HCT116 (cell line): ENCODE measurements around the gene MDM4. TPM values are rescaled to one million over a fixed set of nuclear protein-coding genes. Genes with fewer than 3 reads are reported as not detected.

Experiments
- ATAC-seq: fragments of 200-7000 bp; cut with Tn5 transposase; 2 replicates; pipeline ENCODE4 v1.9.1; 2020; ENCODE audit warnings: mild to moderate bottlenecking, moderate library complexity
- BruUV-seq: library from RNA; stranded (reverse); fragments of 400-500 nt; replicated peaks from 2 replicates; lab custom pipeline; 2021; lab: Mats Ljungman, UMichigan
- CTCF ChIA-PET: fragments of 300-600 bp; sonication (Branson Sonifier 250); formaldehyde crosslinking; loops from one replicate; lab custom pipeline; 2021; ENCODE audit warnings: antibody characterized with exemption; lab: Charles Lee
- POLR2A ChIA-PET: fragments of 300-600, 350-600 bp; sonication (Branson Sonifier 250); formaldehyde crosslinking; loops from one replicate; lab custom pipeline; 2021; ENCODE audit warnings: antibody characterized with exemption; lab: Charles Lee
- RAD21 ChIA-PET, 2 experiments: fragments of 300-600 bp; sonication (Branson Sonifier 250); formaldehyde crosslinking; loops; one replicate each; lab custom pipeline; 2023; ENCODE audit warnings: low total read pairs in 2 of 2; ENCODE audit not compliant: uncharacterized antibody in 2 of 2, unreplicated experiment in 2 of 2, low non-redundant PET in 1 of 2; lab: Charles Lee
- DNase-seq: peaks from one replicate; pipeline ENCODE4 v3.0.0-alpha.2; 2010; ENCODE audit warnings: low read depth, low spot score
- H2AFZ ChIP-seq: fragments of 200-600 bp; shearing (Covaris generic), sonication (generic); 2 replicates; pipeline ENCODE4 v1.6.1; 2017; ENCODE audit warnings: low read depth, mixed run types, mixed read lengths, antibody characterized with exemption, low read length; ENCODE audit not compliant: poor library complexity, severe bottlenecking
- H3K27ac ChIP-seq: 2 replicates; pipeline ENCODE4 v1.5.1; 2012; ENCODE audit warnings: low read depth, low read length
- H3K27me3 ChIP-seq: fragments of 200-600 bp; sonication (generic); 2 replicates; pipeline ENCODE4 v1.6.1; 2016; ENCODE audit warnings: mixed run types, low read length, mixed read lengths; ENCODE audit not compliant: insufficient read depth
- H3K36me3 ChIP-seq, 2 experiments: fragments of 200-500 bp in 1 of 2; fragments of 200-600 bp in 1 of 2; sonication (Bioruptor generic) in 1 of 2; sonication (generic) in 1 of 2; 2 replicates each; pipeline versions ENCODE4 v1.5.1 to v1.6.1; 2014 to 2016; ENCODE audit warnings: low read length in 2 of 2, inconsistent platforms in 1 of 2, mixed read lengths in 1 of 2, mixed run types in 1 of 2; ENCODE audit not compliant: insufficient read depth in 2 of 2, control insufficient read depth in 1 of 2
- H3K4me1 ChIP-seq, 2 experiments: fragments of 200-600 bp in 1 of 2; sonication (generic) in 1 of 2; 2 replicates each; pipeline versions ENCODE4 v1.5.1 to v1.6.1; 2012 to 2017; ENCODE audit warnings: low read length in 2 of 2, inconsistent platforms in 1 of 2, mild to moderate bottlenecking in 1 of 2, mixed read lengths in 1 of 2, mixed run types in 1 of 2, moderate library complexity in 1 of 2; ENCODE audit not compliant: insufficient read depth in 2 of 2, control insufficient read depth in 1 of 2
- H3K4me2 ChIP-seq: fragments of 200-600 bp; sonication (generic); 2 replicates; pipeline ENCODE4 v1.6.1; 2017; ENCODE audit warnings: mixed run types, low read length, mixed read lengths
- H3K4me3 ChIP-seq, 2 experiments: fragments of 200-600 bp in 1 of 2; sonication (generic) in 1 of 2; replicated peaks in 1 of 2; 2 replicates each; pipeline ENCODE4 v1.5.1; 2011 to 2016; ENCODE audit warnings: low read length in 2 of 2, control low read depth in 1 of 2, low read depth in 1 of 2, mild to moderate bottlenecking in 1 of 2, mixed read lengths in 1 of 2, mixed run types in 1 of 2
- H3K79me2 ChIP-seq: fragments of 200-600 bp; sonication (generic); 2 replicates; pipeline ENCODE4 v1.6.1; 2017; ENCODE audit warnings: mild to moderate bottlenecking, mixed run types, low read length, moderate library complexity, mixed read lengths; ENCODE audit not compliant: insufficient read depth
- H3K9ac ChIP-seq: fragments of 200-600 bp; sonication (generic); 2 replicates; pipeline ENCODE4 v1.6.1; 2016; ENCODE audit warnings: low read length, mixed read lengths
- H3K9me2 ChIP-seq: fragments of 200-600 bp; sonication (generic), shearing (Covaris generic); 2 replicates; pipeline ENCODE4 v1.6.1; 2017; ENCODE audit warnings: mixed run types, mild to moderate bottlenecking, moderate library complexity; ENCODE audit not compliant: insufficient read depth
- H3K9me3 ChIP-seq, 2 experiments: fragments of 200-500 bp in 1 of 2; fragments of 200-600 bp in 1 of 2; sonication (Bioruptor generic) in 1 of 2; sonication (generic) in 1 of 2; 2 replicates each; pipeline ENCODE4 v1.6.1; 2014 to 2017; ENCODE audit warnings: low read length in 2 of 2, mixed read lengths in 2 of 2, inconsistent platforms in 1 of 2, low read depth in 1 of 2, mild to moderate bottlenecking in 1 of 2, mixed run types in 1 of 2, moderate library complexity in 1 of 2; ENCODE audit not compliant: control insufficient read depth in 1 of 2, insufficient read depth in 1 of 2
- H4K20me1 ChIP-seq: fragments of 200-600 bp; sonication (generic), shearing (Covaris generic); 2 replicates; pipeline ENCODE4 v1.6.1; 2017; ENCODE audit warnings: mixed run types, mild to moderate bottlenecking, moderate library complexity; ENCODE audit not compliant: insufficient read depth
- ATF3 ChIP-seq: IDR thresholded peaks from 2 replicates; pipeline ENCODE4 v1.6.1; 2012
- EGR1 ChIP-seq: IDR thresholded peaks from 2 replicates; pipeline ENCODE4 v1.6.1; 2012; ENCODE audit warnings: low read depth
- ELF1 ChIP-seq: IDR thresholded peaks from 2 replicates; pipeline ENCODE4 v1.6.1; 2012; ENCODE audit warnings: low read depth, borderline replicate concordance
- EZH2 ChIP-seq: fragments of 200-600 bp; sonication (generic); IDR thresholded peaks from 2 replicates; pipeline ENCODE4 v1.6.1; 2017; ENCODE audit warnings: antibody characterized with exemption, mixed run types
- JUND ChIP-seq: IDR thresholded peaks from 2 replicates; pipeline ENCODE4 v1.6.1; 2012
- POLR2A ChIP-seq: IDR thresholded peaks from 2 replicates; pipeline ENCODE4 v1.7.0; 2011; ENCODE audit warnings: borderline replicate concordance; ENCODE audit not compliant: insufficient read depth, insufficient read length; ENCODE audit errors: extremely low read depth
- RAD21 ChIP-seq: IDR thresholded peaks from 2 replicates; pipeline ENCODE4 v1.6.1; 2012; ENCODE audit warnings: low read depth, mild to moderate bottlenecking
- intact Hi-C: fragments of 100-400 bp; cut with micrococcal nuclease; formaldehyde crosslinking; loops from 2 replicates; pipeline ENCODE4 v1.10.0; 2022
- total RNA-seq: library from RNA; stranded (reverse); gene quantifications from one replicate; pipeline ENCODE4 v1.2.1, GENCODE V29; 2021; ENCODE audit not compliant: unreplicated experiment
- TF ChIP-seq, protein P1 (sequence below), 3 experiments: fragments of 200-600 bp in 1 of 3; sonication (generic) in 1 of 3; IDR thresholded peaks in 2 of 3; conservative IDR thresholded peaks in 1 of 3; 2 replicates each; pipeline ENCODE4 v1.5.1; 2012 to 2017; ENCODE audit warnings: low read depth in 2 of 3, low read length in 2 of 3, antibody characterized with exemption in 1 of 3, borderline replicate concordance in 1 of 3, control low read depth in 1 of 3, mild to moderate bottlenecking in 1 of 3, mixed read lengths in 1 of 3, mixed run types in 1 of 3, moderate library complexity in 1 of 3; ENCODE audit not compliant: insufficient read depth in 1 of 3

Gene MDM4
- total RNA-seq, 1 experiment from 2014 or later, result 79.5 TPM

DNA sequence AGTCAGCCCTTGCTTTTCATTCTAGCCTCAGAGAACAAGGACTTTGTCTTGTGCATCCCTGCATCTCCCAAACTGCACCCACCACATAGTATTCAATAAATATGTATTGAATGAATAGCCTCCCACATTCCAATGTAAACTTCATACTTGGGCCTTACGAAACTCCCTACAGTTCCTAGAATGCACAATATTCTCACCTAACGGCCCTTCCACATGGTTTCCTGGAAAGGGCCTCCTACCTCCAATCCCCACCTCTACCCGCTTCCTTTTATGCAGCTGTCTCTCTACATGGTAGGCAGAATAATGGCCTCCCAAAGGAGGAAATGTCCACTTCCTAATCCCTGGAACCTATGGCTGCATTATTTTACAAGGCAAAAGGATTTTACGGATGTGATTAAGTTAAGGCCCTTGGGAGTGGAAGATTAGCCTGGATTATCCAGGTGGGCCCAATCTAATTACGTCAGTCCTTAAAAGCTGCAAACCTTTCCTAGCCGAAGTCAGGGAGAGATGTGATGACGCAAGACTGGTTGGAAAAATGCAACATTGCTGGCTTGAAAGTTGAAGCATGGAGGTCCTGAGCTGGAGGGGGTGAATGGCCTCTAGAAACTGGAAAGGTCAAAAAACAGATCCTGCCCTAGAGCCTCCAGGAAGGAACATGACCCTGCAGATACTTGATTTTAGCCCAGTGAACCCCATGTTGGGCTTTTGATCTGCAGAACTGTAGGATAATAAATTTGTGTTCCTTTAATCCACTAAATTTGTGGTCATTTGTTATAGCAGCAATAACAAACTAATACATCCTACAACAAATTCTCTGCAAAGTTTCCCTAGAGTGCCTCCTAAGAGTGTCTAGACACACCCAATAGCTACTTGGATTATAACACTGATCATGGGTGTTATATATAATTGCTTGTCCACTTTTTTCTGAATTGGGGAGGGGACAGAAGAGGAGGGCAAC, 16.4 kb upstream of the MDM4 start:
- no peaks in the 10 kb centered on the region for H3K79me2 ChIP-seq
- no peaks in the 10 kb centered on the region for H3K9me2 ChIP-seq
- intact Hi-C loops, result no loop called here
- H4K20me1 ChIP-seq, result no peaks in the 10 kb centered on the region
- ATAC-seq (no peak), DNase-seq (no peak)
- no peaks in the 10 kb centered on the region for H3K36me3 ChIP-seq
- H3K4me1 ChIP-seq, result peaks cover 3 to 15% of the 10 kb centered on the region in 2 experiments; a peak in 3 of 4 replicates
- RAD21 ChIA-PET, result no interaction called here
- CTCF ChIA-PET, result interaction anchor here (2.2 kb wide), 1 partner anchor 69 kb away, joined by 11 read pairs; no protein-coding TSS in a partner anchor
- BruUV-seq, result no TSS peak
- no peak overlapping the region for H3K4me3 ChIP-seq
- H3K9ac ChIP-seq, result no peak overlapping the region
- POLR2A ChIA-PET, result interaction anchor here (0.6 to 2.0 kb wide), 2 partner anchors 16 to 120 kb away, joined by 3 to 7 read pairs; partner anchors contain the start of gene MDM4
- no peak for TF ChIP-seq POLR2A
- no peak for TF ChIP-seq ELF1
- TF ChIP-seq, protein P1, sequence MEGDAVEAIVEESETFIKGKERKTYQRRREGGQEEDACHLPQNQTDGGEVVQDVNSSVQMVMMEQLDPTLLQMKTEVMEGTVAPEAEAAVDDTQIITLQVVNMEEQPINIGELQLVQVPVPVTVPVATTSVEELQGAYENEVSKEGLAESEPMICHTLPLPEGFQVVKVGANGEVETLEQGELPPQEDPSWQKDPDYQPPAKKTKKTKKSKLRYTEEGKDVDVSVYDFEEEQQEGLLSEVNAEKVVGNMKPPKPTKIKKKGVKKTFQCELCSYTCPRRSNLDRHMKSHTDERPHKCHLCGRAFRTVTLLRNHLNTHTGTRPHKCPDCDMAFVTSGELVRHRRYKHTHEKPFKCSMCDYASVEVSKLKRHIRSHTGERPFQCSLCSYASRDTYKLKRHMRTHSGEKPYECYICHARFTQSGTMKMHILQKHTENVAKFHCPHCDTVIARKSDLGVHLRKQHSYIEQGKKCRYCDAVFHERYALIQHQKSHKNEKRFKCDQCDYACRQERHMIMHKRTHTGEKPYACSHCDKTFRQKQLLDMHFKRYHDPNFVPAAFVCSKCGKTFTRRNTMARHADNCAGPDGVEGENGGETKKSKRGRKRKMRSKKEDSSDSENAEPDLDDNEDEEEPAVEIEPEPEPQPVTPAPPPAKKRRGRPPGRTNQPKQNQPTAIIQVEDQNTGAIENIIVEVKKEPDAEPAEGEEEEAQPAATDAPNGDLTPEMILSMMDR (IDR thresholded peaks at IDR 0.05 in 2 of 3, conservative IDR thresholded peaks at IDR 0.05 in 1 of 3; ENCODE audit: borderline replicate concordance in 1 of 3, insufficient read depth in 1 of 3, low read depth in 2 of 3, low read length in 2 of 3), result no peak
- no peak for TF ChIP-seq JUND
- TF ChIP-seq EZH2, result no peak
- no peak for TF ChIP-seq EGR1
- no peak for TF ChIP-seq RAD21
- no peak for TF ChIP-seq ATF3
- H3K27ac ChIP-seq, result no peak overlapping the region
- peaks cover 0 to 4% of the 10 kb centered on the region in 2 experiments; a peak in 1 of 4 replicates for H3K9me3 ChIP-seq
- no peak overlapping the region for H2AFZ ChIP-seq
- H3K27me3 ChIP-seq, result no peaks in the 10 kb centered on the region
- no peak overlapping the region for H3K4me2 ChIP-seq
